Inflammatory macrophage treated with lipopolysaccharide for 4 hours (primary cell): ENCODE data around the gene MTRF1L.
"Not testable (repeated sequence)": the region's sequence is repeated elsewhere in the genome, so short reads cannot be mapped to it uniquely, and the experiment has no call there.

Experiments
- DNase-seq: peaks from one replicate; pipeline ENCODE4 v3.0.0-alpha.2; 2020

MTRF1L gene

DNA sequence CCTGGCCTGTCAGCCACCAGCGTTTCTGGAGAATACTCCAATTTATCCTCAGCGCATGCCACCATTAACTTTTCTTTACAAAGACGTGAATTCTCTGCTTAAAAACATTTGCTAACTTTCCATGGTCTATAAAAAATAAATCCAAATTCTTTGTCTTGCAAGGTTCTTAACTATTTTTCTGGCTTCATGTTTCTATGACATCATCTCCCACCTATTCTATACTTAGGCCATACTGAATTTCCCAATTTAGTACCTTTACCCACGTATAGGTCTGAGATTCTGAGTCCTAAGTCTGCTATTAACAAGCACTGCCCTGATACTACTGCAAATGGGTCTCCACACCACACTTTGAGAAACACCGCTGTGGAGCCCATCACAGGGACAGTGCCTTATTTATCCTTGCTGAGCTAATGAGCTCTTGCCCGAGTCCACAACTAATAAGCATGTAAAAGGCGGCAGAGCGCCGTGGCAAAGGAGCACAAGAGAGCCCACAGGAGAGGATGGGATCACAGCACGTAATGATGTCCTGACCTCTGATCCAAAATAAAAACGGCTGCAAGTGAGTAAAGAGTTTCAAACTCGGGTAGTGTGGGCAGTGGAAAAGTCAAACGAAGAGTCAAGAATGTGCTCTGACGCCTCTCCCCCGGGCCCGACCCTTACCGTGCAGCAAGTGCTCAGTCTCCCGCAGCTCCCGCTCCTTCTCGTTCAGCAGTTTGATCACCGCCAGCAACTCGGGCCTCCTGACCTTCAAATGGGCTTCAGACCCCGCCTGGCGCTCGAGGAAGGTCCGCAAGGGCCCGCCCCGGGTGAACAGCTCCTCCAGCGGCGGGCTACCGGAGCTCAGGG lies 519 bp downstream of the MTRF1L start:
- peak; percentile 1 for DNase-seq

DNA sequence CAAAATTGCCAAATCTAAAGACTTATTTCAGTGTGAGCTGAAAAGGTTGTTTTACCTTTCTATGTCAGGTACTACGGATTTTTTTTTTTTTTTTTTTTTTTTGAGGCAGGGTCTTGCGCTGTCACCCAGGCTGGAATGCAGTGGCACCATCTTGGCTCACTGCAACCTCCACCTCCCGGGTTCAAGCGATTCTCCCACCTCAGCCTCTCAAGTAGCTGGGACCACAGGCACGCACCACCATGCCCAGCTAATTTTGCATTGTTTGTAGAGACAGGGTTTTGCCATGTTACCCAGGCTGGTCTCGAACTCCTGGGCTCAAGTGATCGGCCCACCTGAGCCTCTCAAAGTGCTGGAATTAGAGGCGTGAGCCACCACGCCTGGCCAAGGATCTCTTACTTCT lies 1.7 kb downstream of the MTRF1L start:
- DNase-seq: not testable (repeated sequence)

DNA sequence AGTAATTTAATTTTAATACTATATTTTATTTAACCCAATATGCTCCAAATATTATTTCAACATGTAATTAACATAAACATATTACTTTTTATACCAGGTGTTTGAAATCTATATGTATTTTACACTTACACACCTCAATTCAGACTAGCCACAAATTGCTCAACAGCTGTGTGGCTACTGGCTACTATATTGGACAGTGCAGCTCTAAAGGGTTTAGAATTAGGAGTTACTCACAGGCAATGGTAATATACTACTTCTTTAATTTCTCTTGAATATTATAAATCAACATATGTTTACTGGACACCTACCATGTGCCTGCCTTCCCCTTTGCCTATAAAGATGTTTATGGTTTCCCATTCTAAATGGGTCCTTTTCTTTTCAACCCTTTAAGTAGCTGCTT lies 2.3 kb downstream of the MTRF1L start:
- no peak for DNase-seq

DNA sequence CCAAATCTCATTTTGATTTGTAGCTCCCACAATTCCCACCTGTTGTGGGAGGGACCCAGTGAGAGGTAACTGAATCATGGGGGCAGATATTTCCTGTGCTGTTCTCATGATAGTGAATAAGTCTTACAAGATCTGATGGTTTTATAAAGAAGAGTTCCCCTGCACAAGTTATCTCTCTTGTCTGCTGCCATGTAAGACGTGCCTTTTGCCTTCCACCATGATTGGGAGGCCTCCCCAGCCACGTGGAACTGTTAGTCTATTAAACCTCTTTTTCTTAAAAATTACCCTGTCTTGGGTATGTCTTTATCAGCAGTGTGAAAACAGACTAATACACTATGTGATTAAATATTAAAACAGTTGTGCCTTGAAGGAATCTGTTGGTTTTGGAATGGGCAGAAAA lies 3.0 kb downstream of the MTRF1L start:
- DNase-seq: not testable (repeated sequence)

DNA sequence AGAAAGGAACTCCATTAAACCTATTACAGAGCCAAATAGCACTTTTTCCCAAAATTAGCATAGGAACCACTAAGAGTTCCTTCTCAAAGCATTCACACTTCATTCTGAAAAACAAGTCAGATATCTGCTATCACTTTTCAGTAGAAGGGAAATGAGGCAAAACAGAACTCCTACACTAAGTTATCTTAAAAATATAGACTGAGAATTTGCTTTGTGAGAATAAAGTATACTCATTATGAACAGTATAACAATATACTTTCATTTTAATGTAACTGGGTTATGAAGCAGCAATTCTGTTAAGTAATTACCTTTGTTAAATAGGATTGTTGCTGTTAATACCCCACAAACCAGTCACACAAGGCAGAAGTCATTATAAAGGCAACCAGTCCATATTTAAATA lies 8.7 kb downstream of the MTRF1L start:
- DNase-seq: no peak

DNA sequence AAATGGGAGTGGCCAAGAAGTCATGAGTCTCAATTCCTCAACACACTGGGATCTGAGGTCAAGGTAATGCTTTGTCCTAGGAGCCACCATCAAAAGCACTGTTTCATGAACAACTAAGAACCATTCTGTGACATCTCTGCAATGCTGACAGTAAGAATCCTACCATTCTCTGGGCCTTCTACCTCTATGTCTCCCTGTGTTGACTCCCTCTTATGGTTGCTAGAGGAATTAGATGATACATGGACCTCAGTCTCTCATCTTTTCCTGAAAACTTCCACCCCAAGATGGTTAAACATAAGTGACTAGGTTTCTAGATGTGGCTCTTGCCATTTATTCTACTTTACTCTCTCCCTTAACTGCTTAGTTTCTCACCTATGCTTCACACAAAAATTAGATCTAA lies 9.1 kb downstream of the MTRF1L start:
- DNase-seq: no peak

DNA sequence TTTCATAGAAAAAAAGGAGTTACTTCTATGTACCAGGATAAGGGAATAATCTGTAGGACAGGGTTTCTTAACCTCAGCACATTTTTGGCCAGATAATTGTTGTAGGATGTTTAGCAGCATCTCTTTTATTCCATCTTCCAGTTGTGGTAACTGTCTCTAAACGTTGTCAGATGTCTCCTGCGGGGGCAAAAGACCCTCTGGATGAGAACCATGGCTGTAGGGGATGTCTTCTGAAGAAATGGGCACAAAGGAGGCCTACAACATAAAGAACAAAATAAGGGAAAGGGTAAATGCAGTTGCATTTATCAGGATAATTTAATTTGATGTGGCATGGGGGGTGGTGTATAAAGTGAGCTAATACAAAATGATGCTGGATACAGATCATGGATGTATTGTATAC lies 15.5 kb downstream of the MTRF1L start:
- DNase-seq: no peak

DNA sequence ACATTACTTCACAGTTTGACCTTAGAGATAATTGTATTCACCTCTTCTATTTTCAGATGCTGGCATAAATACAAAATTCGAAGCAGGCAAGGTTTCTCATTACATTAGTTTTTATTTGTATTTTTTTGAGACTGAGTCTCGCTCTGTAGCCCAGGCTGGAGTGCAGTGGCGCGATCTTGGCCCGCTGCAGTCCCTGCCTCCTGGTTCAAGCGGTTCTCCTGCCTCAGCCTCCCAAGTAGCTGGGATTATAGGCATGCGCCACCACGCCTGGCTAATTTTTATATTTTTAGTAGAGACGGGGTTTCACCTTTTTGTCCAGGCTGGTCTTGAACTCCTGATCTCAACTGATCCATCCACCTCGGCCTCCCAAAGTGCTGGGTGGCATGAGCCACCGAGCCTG lies 17.2 kb downstream of the MTRF1L start:
- not testable (repeated sequence) for DNase-seq

DNA sequence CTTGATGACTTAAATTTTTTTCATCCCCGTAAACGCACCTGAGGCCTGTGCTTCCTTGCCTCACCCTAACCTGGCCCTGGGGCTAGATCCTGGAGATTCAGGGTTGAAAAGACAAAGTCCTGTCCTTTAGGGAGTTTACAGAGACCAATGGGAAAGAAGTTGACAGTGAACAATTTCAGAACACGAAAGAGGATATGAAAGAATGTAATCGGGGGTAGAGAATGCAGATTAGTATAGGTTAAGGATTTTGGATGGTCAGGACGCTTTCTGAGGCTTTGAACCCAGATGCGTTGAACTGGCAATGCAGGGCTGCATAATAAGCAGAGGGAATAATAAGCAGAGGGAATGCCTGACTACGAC lies 18.0 kb downstream of the MTRF1L start:
- DNase-seq: peak; percentile 47

DNA sequence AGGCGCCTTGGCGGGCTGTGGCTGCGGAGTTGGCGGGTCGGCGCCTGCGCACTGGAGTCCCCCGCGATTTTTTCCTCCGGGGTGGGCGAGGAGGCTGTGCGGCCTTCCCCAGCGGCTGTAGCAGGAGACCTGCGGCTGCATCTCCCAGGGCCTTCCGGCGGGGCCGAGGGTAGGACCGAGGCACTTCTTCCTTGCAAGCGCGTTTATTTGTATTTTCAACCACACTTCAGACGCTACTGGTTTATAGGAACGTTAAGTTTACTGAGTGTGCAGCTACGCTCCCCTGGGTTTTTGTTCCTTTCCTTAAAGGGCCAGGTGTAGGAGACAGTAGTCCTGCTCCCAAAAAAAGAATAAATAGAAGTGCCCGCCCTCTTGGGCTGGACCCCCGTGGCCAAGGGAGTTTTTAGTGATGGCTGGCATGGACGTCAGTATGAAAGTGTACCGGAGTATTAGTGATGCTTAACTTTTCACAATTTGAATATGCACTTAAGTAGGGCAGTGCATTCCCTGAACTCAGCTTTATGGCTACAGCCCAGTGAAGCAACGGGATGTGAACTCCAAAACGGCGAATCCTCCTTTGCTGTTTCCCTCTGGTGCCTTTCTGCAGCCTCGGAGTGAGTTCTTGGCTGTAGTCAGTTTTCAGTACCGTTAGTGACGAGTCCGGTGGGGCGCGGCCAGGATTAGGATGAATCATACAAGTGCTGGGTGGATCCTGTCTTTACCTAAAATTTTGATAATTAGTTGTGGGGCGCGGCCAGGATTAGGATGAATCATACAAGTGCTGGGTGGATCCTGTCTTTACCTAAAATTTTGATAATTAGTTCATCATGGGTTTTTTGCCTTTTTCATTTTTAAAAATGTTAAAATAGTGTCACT lies 18.6 kb downstream of the MTRF1L start:
- DNase-seq: peak; percentile 93

DNA sequence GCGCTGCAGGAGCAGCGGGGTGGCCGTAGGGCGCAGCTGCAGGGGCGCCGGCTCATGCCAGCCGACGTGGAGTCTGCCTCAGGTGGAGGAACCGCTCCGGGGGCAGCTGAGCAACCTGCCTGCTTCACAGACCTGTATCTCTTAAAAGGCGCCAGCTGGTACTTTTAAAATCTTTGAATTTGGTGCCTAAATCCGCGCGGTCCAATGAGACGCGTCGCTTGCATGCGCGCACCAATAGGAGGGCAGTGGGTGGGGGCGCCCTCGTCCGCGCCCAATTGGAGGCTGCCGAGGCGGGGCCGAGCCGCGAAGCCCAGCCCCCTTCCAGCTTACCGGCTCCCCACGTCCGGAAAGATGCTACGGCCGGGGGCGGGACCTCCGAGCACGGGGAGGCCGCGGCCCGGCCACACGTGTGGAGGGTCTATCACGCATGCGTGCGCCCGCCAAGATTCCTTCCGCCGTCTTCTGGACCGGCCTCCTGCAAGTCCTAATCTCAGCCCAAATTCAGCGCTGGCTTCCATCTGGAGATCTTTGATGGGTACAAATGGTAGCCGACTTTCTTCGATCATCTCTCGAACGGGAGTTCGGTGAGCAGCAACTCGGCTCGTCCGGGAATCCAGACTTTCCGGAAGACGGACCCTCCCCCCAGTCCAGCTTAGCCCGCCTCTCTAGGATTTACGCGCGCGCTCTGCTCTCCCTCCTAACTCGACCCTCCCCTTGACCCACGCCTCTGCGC lies 19.4 kb downstream of the MTRF1L start, which contains the start of gene FBXO5:
FBXO5 (minus strand) TSS at position 138 of the 733 bp plus-strand sequence; CDS start at position 56, 82 bp downstream.
- peak; percentile 98 for DNase-seq

DNA sequence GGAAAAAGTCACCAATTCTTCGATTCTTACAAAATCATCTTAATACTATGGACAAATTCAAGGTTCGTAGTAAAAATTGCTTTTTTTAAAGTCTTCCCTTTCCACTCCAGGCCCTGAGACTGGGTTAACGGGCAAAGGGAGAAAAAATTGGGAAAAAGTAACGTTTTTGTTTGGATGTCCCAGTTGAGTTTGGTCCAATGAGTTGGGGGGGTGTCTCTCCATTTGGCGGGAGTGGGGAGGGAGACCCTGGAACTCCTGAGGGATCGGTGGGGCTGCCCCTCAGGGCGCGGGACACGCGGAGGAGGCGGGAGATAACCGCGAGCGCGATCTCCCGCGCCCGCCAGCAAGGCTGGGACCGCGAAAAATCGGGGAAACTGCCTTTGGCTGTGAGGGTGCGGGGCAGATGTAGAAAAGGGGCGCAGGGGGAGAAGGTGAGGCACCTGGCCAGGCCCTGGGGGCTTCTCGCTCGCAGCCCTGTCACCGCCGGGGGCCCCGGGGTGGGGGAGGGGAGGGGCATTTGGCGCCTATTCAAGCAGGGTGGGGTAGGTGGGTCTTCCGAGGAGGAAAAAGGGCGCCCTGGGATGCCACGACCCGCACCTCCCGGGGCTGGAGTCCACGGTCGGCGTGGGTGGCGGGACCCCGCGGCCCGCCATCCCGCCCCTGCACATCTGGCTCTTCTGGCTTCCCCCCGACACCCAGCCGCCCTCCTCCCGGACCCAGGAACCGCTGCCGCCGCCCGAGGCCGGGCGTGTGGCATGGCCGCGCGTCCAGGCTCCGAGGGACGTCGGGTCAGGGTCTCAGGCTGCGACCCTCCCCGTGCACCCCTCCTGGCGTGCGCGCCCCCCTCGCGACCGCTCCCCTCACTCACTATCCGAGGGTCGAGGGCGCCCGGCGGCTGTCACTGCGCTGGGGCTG lies 20.3 kb downstream of the MTRF1L start:
- no peak for DNase-seq

DNA sequence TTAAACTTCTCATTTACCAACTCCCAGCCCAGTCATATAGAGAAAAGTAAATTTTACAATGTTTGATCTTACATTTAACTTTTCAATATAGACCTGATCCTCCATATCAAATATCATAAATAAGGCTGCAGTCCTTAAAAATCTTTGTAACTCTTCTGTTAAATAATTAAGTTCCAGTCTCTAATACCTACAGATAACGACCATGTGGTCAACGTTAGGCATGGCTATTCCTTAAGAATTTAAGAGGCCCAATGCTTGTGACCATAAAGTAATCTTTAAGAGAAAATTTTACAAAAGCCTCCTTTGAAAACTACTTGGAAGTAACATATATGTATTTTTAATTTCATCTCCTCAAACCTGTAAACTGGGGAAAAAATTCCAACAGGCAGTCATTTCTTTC lies 21.3 kb downstream of the MTRF1L start:
- DNase-seq: no peak

DNA sequence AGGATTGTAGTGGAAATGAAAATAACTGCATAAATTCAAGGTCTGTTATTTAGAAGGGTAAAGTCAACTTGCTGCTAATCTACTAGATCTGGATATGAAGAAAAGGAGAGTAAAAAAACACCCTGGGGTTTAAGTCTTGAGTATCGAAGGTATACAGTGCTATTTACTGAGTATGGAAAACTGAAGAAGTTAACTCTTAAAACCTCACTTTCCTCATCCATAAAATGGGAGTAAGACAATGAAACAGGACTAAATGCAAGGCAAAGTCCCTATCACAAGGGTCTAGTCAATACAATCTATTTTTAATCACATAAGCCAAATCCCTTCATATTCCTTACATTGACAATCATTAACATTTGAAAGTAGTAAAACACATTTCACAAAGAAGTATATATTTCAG lies 21.9 kb downstream of the MTRF1L start:
- DNase-seq: no peak

DNA sequence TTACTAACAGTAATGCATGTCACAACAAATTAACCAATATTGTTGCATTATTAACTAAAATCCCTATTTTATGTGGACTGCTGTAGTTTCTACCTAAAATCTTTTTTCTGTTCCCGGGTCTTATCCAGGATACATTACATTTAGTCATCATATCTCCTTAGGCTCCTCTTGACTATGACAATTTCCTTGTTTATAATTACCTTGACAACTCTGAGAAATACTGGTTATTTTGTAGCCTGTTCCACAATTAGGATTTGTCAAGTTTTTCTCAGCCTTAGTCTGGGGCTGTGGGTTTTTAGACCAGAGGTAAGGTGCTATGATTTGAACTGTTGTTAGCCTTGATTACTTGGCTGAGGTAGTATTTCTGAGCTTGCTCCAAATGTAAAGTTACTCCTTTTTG lies 23.4 kb downstream of the MTRF1L start:
- DNase-seq: no peak

DNA sequence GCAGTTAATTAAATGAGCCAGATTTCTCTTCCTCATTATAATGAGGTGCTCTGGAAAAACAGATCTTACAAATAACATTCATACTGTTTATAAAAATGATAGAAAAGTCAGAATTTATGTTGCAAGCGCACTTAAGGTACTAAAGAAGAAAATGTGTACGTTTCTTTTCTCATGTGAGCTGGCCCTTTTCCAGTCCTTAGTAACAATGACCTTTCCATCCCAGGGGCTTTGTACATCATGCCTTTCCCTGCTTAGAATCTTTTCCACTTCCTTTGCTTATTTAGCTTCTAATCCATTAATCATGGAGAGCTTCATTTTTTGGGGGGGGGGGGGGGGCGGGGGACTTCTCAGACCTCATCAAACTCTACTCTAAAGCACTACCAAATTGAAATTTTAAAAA lies 24.5 kb downstream of the MTRF1L start:
- DNase-seq: no peak

DNA sequence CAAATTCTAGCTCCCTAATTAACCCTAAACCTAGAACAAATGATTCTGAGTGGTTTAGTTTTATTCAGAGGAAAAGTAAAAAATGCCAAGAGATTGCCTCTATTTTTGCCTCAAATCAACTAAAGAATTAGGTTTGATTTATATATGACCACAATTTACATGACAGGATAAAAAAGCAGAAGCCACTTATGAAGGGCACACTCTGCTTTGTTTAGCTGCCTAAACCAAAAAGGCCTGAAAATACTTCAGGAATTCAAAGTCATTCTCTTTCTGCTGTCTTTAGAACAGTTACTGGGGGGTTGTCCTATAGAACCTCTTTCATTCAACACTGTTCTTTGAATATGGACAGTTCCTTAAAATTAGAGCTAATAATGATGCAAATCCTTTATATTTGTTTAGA lies 25.0 kb downstream of the MTRF1L start:
- no peak for DNase-seq

DNA sequence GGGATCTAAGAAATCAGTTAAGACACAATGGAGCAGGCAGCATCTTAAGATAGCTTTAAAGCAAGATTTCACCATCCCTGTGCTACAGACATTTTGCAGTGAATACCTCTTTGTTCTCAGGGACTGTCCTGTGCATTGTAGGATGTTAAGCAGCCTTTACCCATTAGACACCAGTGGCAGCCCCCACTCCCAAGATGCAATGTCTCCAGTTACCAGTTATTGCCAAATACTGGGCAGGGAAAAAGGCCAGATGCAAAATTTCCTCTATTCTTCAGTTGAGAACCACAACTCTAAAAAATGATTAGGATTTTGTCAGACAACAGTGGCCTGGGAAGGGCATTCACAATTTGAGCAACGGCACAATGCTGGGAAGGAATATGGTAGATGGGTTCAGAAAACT lies 25.8 kb downstream of the MTRF1L start:
- DNase-seq: no peak

DNA sequence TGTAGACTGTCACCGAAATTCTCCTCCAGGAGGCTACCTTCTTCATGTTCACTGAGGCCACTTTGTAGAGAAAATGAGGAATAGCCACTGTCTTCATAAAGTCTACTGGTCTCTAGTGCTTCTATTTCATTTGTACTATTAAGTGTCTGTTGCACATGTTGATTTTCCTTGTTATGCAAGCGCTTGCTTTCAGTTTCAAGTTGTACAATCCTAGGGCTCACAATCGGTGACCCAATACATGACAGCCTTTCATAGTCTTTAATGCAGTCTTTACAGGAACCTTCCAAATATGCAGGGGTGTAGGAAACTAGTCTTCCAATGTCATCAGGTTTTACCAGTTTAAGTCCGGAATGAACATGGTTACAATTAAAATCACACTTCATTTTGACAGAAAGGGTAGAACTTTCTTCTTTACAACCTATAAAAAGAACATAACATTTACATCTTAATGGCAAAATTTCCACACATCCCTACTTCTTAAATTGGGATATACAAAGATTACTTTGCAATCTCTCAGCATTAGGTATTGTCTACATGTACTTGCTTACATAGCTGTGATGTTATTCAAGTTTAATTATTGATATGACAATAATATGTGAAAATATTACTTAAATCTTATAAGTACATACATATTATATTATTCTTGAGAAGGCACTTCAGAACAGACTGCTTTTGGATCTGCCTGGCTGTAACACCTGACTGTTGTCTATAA lies 27.1 kb downstream of the MTRF1L start:
- peak; percentile 94 for DNase-seq

DNA sequence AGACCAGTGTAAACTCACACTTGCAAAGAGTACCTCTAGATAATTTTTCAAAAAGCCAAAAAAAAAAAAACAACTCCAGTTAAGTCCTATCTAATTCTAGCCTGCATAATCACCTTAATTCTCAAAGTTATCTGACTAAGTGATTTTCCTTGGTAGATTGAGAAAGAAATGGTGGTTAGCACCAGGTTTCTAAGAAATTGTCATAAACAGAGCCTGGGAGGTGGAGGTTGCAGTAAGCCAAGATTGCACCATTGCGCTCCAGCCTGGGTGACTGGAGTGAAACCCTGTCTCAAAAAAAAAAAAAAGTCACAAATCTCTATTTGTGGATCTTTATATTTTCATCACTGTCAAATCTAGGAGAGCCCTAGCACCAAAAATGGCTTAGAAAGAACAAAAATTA lies 28.6 kb downstream of the MTRF1L start:
- DNase-seq: peak; percentile 1

DNA sequence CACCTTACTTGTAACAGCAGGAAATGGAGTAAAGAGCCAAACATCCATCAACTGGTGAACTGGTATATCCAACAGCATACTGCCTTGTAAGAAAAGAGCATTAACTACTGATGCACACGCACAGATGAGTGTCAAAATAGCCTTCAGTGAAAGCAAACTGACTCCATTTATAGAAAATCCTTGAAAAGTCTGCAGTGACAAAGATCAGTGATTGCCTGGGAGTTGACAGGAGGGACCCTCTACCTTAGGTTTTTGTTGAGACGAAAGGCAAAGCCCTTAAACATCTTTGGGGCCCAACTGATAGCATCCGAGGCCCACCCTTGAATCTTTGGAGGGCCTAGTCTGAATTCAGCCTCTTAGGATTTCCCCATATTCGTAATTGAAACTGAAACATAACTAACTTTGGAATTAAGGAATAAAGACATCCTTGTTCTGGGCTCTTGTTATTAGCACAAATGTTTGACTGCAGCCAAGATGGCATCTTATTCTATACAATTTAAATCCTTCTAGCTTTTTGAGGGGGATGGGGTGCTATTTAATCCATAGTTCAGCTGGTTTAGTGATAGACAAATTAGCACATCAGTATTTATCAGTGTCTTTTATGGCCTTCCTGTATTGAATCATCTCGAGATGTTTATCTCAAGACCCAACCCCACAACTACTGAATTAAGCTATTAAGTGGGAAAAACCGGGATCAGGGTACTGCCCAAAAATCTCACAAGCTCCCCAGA lies 32.7 kb downstream of the MTRF1L start:
- DNase-seq: no peak
